ENCODE results near the gene GNAZ. TPM values are rescaled to one million over a fixed set of nuclear protein-coding genes. Genes with fewer than 3 reads are reported as not detected.
"Not testable (repeated sequence)": the region's sequence is repeated elsewhere in the genome, so short reads cannot be mapped to it uniquely, and the experiment has no call there.

GNAZ gene
- total RNA-seq, 2 experiments from 2014 or later = 1.1 to 1.8 TPM

GRCh38 chr22:23050546-23050945 is 19.8 kb upstream of the GNAZ start:
- H3K9me3 Mint-ChIP-seq; DNase-seq; H3K4me3 Mint-ChIP-seq; H3K27ac Mint-ChIP-seq; CTCF ChIA-PET; H3K36me3 Mint-ChIP-seq (ENCODE audit: low read depth); H3K4me1 Mint-ChIP-seq (ENCODE audit: low read depth): not testable (repeated sequence)
- H3K27me3 Mint-ChIP-seq (ENCODE audit: low read depth) = peaks cover 25% of the 10 kb centered on the region
- intact Hi-C loops (cut with micrococcal nuclease) = loop anchor here (10.0 kb wide), 1 partner anchor 76 kb away; no protein-coding TSS in a partner anchor

GRCh38 chr22:23053051-23053707 is 17.1 kb upstream of the GNAZ start:
- Mint-ChIP-seq H3K9me3 (peaks cover 9% of the 10 kb centered on the region), H3K4me1 (ENCODE audit: low read depth) (no peaks in the 10 kb centered on the region), H3K36me3 (ENCODE audit: low read depth) (no peaks in the 10 kb centered on the region), H3K4me3 (no peak overlapping the region), H3K27ac (no peak overlapping the region), H3K27me3 (ENCODE audit: low read depth) (peaks cover 21% of the 10 kb centered on the region)
- no peak for DNase-seq
- CTCF ChIA-PET = interaction anchor here (0.7 kb wide), 1 partner anchor 36 kb away, joined by 3 read pairs; no protein-coding TSS in a partner anchor
- intact Hi-C loops (cut with micrococcal nuclease) = loop anchor here (10.0 kb wide), 1 partner anchor 78 kb away; no protein-coding TSS in a partner anchor

GRCh38 chr22:23053912-23054530 is 16.3 kb upstream of the GNAZ start:
- H3K27ac Mint-ChIP-seq = no peak overlapping the region
- H3K9me3 Mint-ChIP-seq = peaks cover 9% of the 10 kb centered on the region
- no peaks in the 10 kb centered on the region for H3K36me3 Mint-ChIP-seq (ENCODE audit: low read depth)
- CTCF ChIA-PET = interaction anchor here (0.7 kb wide), 1 partner anchor 37 kb away, joined by 3 read pairs; no protein-coding TSS in a partner anchor
- no peaks in the 10 kb centered on the region for H3K4me1 Mint-ChIP-seq (ENCODE audit: low read depth)
- H3K27me3 Mint-ChIP-seq (ENCODE audit: low read depth) = peaks cover 13% of the 10 kb centered on the region
- intact Hi-C loops (cut with micrococcal nuclease) = loop anchor here (10.0 kb wide), 1 partner anchor 79 kb away; no protein-coding TSS in a partner anchor
- no peak for DNase-seq
- H3K4me3 Mint-ChIP-seq = no peak overlapping the region

GRCh38 chr22:23054531-23055257 is 15.6 kb upstream of the GNAZ start:
- Mint-ChIP-seq H3K4me1 (ENCODE audit: low read depth) (no peaks in the 10 kb centered on the region), H3K9me3 (peaks cover 9% of the 10 kb centered on the region), H3K27me3 (ENCODE audit: low read depth) (peaks cover 8% of the 10 kb centered on the region), H3K36me3 (ENCODE audit: low read depth) (no peaks in the 10 kb centered on the region), H3K4me3 (no peak overlapping the region), H3K27ac (no peak overlapping the region)
- CTCF ChIA-PET = no interaction called here
- intact Hi-C loops (cut with micrococcal nuclease) = loop anchor here (10.0 kb wide), 1 partner anchor 80 kb away; no protein-coding TSS in a partner anchor
- DNase-seq = no peak

GRCh38 chr22:23055449-23056179 is 14.7 kb upstream of the GNAZ start:
- no peak for DNase-seq
- H3K4me3 Mint-ChIP-seq = no peak overlapping the region
- intact Hi-C loops (cut with micrococcal nuclease) = loop anchor here (10.0 kb wide), 1 partner anchor 81 kb away; no protein-coding TSS in a partner anchor

GRCh38 chr22:23057331-23057730 is 13.0 kb upstream of the GNAZ start:
- DNase-seq = no peak
- no peak overlapping the region for H3K4me3 Mint-ChIP-seq
- no peaks in the 10 kb centered on the region for H3K27me3 Mint-ChIP-seq (ENCODE audit: low read depth)
- intact Hi-C loops (cut with micrococcal nuclease) = loop anchor here (10.0 kb wide), 1 partner anchor 83 kb away; no protein-coding TSS in a partner anchor
- CTCF ChIA-PET = no interaction called here
- peaks cover 9% of the 10 kb centered on the region for H3K9me3 Mint-ChIP-seq
- no peak overlapping the region for H3K27ac Mint-ChIP-seq
- H3K36me3 Mint-ChIP-seq (ENCODE audit: low read depth) = no peaks in the 10 kb centered on the region
- H3K4me1 Mint-ChIP-seq (ENCODE audit: low read depth) = no peaks in the 10 kb centered on the region

More at GRCh38 chr22:23055449-23056179, 14.7 kb upstream of the GNAZ start:
- Mint-ChIP-seq H3K27me3 (ENCODE audit: low read depth) (peaks cover 8% of the 10 kb centered on the region), H3K36me3 (ENCODE audit: low read depth) (no peaks in the 10 kb centered on the region), H3K4me1 (ENCODE audit: low read depth) (no peaks in the 10 kb centered on the region), H3K27ac (no peak overlapping the region), H3K9me3 (peaks cover 9% of the 10 kb centered on the region)
- CTCF ChIA-PET = no interaction called here

- H3K9me3 Mint-ChIP-seq = peaks cover 9% of the 10 kb centered on the region
- no peaks in the 10 kb centered on the region for H3K27me3 Mint-ChIP-seq (ENCODE audit: low read depth)
- H3K36me3 Mint-ChIP-seq (ENCODE audit: low read depth) = no peaks in the 10 kb centered on the region
- no peak for DNase-seq
- intact Hi-C loops (cut with micrococcal nuclease) = loop anchor here (10.0 kb wide), 1 partner anchor 83 kb away; no protein-coding TSS in a partner anchor
- no peak overlapping the region for H3K27ac Mint-ChIP-seq
- H3K4me1 Mint-ChIP-seq (ENCODE audit: low read depth) = no peaks in the 10 kb centered on the region
- H3K4me3 Mint-ChIP-seq = no peak overlapping the region
- CTCF ChIA-PET = no interaction called here
These were observed 12.3 kb upstream of the GNAZ start for GRCh38 chr22:23058063-23058462.

- CTCF ChIA-PET = no interaction called here
- no peaks in the 10 kb centered on the region for H3K4me1 Mint-ChIP-seq (ENCODE audit: low read depth)
- peaks cover 9% of the 10 kb centered on the region for H3K9me3 Mint-ChIP-seq
- no peak overlapping the region for H3K27ac Mint-ChIP-seq
- H3K27me3 Mint-ChIP-seq (ENCODE audit: low read depth) = no peaks in the 10 kb centered on the region
- H3K4me3 Mint-ChIP-seq = no peak overlapping the region
- intact Hi-C loops (cut with micrococcal nuclease) = loop anchor here (10.0 kb wide), 1 partner anchor 84 kb away; no protein-coding TSS in a partner anchor
- H3K36me3 Mint-ChIP-seq (ENCODE audit: low read depth) = no peaks in the 10 kb centered on the region
- no peak for DNase-seq
These were observed 11.6 kb upstream of the GNAZ start for GRCh38 chr22:23058481-23059283.

GRCh38 chr22:23059284-23059948 is 10.9 kb upstream of the GNAZ start:
- no peaks in the 10 kb centered on the region for H3K36me3 Mint-ChIP-seq (ENCODE audit: low read depth)
- no peak for DNase-seq
- no peaks in the 10 kb centered on the region for H3K27me3 Mint-ChIP-seq (ENCODE audit: low read depth)
- H3K4me3 Mint-ChIP-seq = no peak overlapping the region
- intact Hi-C loops (cut with micrococcal nuclease) = loop anchor here (10.0 kb wide), 1 partner anchor 85 kb away; no protein-coding TSS in a partner anchor
- no peaks in the 10 kb centered on the region for H3K4me1 Mint-ChIP-seq (ENCODE audit: low read depth)
- H3K27ac Mint-ChIP-seq = no peak overlapping the region
- CTCF ChIA-PET = interaction anchor here (0.6 kb wide), 1 partner anchor 69 kb away, joined by 4 read pairs; no protein-coding TSS in a partner anchor
- peaks cover 9% of the 10 kb centered on the region for H3K9me3 Mint-ChIP-seq

GRCh38 chr22:23060612-23061400 is 9.5 kb upstream of the GNAZ start:
- Mint-ChIP-seq H3K4me1 (ENCODE audit: low read depth) (no peaks in the 10 kb centered on the region), H3K27ac (no peak overlapping the region), H3K36me3 (ENCODE audit: low read depth) (no peaks in the 10 kb centered on the region), H3K9me3 (peaks cover 9% of the 10 kb centered on the region), H3K27me3 (ENCODE audit: low read depth) (no peaks in the 10 kb centered on the region), H3K4me3 (no peak overlapping the region)
- intact Hi-C loops (cut with micrococcal nuclease) = no loop called here
- CTCF ChIA-PET = no interaction called here
- DNase-seq = no peak

All from activated naive CD4-positive, alpha-beta T cell treated with anti-CD3 and anti-CD28 coated beads for 36 hours (primary cell).